Smooth muscle cell of the brain vasculature (primary cell): Measurements from ENCODE around the gene LNPK.
"Not testable (repeated sequence)": the region's sequence is repeated elsewhere in the genome, so short reads cannot be mapped to it uniquely, and the experiment has no call there.

Experiments used
- DNase-seq: peaks from one replicate; pipeline ENCODE4 v3.0.0-alpha.2; 2012; ENCODE audit warnings: low read depth, low spot score

Gene LNPK, protein sequence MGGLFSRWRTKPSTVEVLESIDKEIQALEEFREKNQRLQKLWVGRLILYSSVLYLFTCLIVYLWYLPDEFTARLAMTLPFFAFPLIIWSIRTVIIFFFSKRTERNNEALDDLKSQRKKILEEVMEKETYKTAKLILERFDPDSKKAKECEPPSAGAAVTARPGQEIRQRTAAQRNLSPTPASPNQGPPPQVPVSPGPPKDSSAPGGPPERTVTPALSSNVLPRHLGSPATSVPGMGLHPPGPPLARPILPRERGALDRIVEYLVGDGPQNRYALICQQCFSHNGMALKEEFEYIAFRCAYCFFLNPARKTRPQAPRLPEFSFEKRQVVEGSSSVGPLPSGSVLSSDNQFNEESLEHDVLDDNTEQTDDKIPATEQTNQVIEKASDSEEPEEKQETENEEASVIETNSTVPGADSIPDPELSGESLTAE

DNA sequence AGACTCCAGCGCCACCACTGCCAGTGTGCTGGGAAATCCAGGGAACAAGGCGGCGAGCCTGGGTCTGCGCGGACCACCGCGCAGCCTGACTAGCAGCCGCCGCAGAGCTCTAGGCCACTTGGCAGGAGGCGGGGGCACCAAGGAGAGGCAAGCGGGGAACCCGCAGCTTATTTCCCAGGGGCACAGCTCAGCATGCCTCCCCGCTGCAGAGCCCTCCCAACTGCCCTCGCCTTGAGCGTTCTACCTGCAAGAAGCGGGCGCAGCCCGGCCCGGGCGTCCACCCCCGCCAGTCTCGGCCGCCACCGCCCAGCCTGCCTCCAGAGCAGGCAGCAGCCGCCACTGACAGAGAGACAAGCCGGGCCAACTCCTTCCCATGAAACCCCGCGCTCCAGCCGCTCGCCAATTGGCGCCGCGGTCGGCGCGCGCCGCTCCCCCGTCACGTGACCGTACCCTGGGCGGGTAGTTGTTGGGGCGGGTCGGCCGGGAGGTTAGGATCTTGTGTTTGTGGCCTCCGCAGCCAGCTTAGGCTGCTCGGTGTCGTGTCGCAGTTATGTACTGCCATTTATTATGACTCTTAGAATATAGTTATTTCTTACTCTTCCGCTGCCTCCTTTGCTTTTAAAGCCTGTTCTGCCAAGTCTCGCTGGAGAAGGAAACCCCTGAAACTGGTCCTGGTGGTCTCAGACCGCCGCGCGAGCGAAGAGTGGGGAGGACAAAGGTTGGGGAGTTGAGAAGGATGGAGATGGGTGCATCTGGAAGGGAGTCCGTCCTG, at the start of gene LNPK:
LNPK (minus strand) TSS at position 352 of the 772 bp plus-strand sequence. CDS start 6,683 bp downstream, outside the sequence.
- DNase-seq: peak; percentile 66

DNA sequence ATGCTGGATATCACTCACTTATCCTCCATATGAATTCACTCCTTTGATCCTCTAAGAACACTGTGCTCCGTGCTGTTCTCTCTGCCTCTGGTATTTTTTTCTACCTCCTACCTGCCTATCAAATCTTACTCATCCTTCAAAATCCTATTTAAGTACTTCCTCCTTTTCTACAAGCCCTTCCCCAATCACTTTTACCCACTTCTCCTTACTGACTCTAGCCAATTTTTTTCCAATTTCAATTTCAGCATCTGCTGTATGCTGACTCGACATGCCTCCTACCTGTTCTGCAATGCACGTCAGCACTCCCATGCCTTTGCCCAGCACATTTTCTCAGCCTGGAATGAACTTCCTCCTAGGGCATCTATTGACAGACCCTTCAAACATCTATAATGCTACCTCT, 37.3 kb upstream of the LNPK start:
- no peak for DNase-seq

DNA sequence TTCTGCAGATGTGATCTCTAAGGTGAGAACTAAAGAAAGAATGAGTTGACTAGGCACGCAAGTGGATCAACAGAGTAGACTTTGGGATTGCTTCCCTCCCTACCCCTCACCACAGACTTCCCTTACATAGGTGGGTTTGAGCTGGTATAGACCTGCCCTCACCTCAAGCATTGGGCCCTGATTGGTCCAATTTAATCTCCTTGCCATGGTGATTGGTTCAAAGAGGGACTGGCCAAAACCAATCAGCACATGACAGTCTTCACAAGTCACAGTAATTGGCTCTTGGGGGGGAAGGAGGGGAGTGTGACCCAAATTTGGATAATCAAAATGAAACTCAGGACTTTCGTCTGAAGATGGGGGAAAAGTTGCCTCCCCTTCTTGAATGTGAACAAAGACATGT, 36.6 kb upstream of the LNPK start:
- DNase-seq: no peak

DNA sequence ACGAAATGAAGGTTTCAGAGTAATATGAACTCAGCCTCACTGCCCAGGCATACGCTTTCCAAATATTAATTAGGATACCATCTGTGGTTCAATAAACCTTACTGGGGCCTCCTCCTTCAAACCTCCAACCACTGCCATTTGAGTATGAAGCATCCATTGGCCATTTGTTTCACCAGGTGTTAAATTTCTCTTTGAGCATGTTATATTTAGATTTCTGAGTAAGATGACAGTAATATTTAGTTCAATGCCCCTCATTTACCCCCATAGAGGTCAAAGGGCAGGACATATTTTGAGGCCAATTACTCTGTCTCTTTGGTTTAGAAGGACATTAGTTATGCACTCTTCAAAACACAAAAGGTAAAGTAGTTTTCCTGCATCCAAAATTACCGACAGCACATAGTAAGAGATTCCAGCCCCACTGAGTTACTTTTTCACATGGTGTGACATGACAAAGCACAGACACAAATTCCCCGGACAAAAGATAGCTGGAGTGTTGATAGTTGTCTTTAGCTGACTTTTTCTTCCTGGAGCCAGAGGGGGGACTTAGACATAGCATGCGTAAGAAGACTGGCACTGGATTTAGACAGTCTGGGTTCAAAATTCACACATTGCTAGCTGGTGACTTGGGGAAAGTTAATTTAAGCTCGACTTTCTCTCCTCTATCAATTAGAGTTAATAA, 33.1 kb upstream of the LNPK start:
- no peak for DNase-seq

- no peak for DNase-seq
These were observed 25.7 kb upstream of the LNPK start for GRCh38 chr2:176027806-176028205.

- no peak for DNase-seq
These were observed 23.9 kb upstream of the LNPK start for GRCh38 chr2:176025932-176026331.

DNA sequence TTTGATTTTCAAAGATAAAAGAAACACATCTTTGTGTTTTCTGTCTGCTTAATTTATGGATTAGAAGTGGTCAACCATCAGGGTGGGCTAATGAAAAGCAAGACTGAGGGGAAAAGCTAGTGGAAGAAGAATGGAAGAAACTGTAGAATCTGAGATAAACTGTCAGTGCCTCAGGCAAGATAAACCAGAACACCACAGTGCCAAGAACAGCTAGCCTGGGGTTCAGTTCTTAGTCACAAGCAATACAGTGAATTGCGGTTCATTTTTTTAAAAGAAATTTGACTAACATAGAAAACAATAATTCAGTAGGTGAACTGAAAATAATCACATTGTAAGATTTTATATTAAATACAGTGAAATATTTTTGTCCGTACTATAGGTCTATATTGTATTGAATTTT, 22.0 kb upstream of the LNPK start:
- no peak for DNase-seq

DNA sequence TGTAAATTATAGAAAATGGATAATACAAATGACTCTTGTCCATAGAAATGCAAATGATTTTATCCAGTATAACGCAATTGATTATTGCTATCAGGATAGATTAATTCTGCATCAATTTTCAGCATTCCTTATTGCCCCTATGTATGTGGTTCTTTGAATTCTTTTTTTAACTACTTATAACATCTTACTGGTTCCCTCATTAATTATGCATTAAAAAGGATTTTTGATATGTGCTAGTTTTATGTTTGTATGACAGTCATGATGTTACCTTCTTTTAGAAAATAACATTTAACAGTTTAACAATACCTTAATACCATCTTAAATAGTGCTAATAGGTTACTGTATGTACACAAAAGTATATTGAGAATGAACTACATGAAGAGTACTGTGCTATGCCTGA, 20.0 kb upstream of the LNPK start:
- no peak for DNase-seq

GRCh38 chr2:176020400-176020799, 18.3 kb upstream of the LNPK start:
- no peak for DNase-seq

GRCh38 chr2:176018708-176019107, 16.6 kb upstream of the LNPK start:
- DNase-seq: no peak

DNA sequence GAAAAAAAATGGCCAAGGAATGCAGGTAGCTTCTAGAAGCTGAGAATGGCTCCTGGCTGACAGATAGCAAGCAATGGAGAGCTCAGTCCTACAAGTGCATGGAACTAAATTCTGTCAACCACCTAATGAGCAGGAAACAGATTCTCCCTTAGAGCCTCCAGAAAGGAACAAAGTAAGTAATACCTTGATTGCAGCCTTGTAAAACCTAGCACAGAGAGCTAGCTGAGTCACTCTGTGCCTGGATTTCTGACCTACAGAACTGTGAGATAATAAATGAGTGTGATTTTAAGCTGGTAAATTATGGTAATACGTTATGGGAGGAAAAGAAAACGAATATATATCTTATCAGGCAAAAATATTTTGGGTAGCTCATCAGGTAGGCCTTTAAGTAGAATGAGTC, 7.4 kb upstream of the LNPK start:
- DNase-seq: no peak

- DNase-seq: no peak
These were observed 2.9 kb upstream of the LNPK start for GRCh38 chr2:176004934-176005333.

DNA sequence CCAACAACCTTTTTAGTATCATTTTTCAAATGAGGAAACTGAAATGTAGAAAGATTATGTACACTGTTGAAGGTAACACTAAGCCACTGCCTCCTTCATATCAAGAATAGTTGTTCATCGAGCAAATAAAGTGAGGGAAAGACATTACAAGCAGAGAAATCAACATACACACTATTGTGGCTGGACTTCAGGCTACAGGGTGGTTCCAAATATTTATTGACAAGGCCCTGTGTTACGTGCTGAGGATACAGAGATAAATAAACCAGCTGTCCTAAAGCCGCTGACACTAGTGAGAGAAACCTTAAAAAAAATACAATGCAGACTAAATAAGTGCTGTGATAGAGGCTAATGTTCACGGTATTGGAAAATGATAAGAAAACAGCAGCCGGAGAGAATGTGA, 1.9 kb upstream of the LNPK start:
- no peak for DNase-seq

- no peak for DNase-seq
These were observed 682 bp upstream of the LNPK start for GRCh38 chr2:176002688-176003210.

DNA sequence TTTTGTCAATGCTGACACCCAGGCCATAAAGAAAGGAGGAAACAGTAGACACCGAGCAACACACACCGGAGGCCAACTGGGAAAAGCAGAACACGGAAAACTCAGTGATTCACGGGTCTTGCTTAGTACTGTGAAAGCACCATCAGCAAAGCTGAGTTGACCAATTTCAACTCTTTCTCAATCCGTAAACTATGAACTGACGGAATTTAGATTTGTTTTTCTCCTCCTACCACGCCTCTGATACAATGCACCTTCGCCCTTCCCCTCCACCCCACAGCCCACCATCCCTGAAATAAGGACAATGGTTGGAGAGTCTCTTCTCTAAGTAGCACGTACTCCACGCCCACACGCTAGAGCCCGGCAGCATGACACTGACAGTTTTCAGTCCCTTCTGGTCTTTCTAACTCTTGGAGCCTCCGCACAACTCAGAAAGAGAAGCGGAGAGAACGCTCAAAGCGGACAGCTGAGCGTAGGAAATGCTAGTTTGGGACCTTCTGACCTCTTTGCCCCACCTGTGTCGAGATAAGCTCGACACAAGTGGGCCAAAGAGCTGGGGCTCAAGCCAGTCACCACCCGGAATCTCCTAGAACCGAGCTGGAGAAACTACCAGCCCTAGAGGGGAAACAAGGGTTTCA, 669 bp downstream of the LNPK start:
- no peak for DNase-seq

- no peak for DNase-seq
These were observed 2.7 kb downstream of the LNPK start for GRCh38 chr2:175999283-175999819.

DNA sequence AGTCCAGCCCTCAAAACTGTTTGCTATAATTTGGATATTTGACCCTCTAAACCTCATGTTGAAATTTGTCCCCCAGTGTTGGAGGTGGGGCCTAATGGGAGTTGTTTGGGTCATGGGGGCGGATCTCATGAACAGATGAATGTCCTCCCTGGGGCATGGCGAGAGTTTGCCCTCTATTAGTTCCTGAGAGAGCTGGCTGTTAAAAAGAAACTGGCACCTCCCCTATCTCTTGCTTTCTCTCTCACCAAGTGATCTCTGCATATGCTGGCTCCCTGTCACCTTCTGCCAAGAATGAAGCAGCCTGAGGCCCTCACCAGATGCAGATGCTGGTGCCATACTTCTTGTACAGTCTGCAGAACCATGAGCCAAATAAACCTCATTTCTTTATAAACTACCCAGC, 12.0 kb downstream of the LNPK start:
- DNase-seq: no peak

- DNase-seq: not testable (repeated sequence)
These were observed 14.9 kb downstream of the LNPK start for GRCh38 chr2:175987126-175987525.

DNA sequence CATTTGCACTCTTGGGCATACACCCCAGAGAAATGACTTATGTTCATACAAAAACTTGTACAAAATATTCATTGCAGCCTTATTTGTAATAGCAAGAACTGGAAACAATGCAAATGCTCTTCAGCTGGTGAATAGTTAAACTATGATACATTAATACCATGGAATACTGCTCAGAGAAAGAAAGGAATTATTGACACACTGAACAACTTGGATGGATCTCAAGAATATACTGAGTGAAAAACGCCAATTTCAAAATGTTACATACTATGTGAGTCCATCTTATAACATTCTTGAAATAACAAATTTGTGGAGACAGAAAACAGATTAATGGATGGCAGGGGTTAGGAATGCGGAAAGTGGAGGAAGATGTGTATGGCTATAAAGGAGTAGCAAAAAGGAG, 17.2 kb downstream of the LNPK start:
- no peak for DNase-seq

- no peak for DNase-seq
These were observed 20.5 kb downstream of the LNPK start for GRCh38 chr2:175981551-175981950.

- DNase-seq: no peak
These were observed 25.5 kb downstream of the LNPK start for GRCh38 chr2:175976391-175977157.
